HepG2 (cell line): ENCODE data around the gene FOSL2. TPM values are rescaled to one million over a fixed set of nuclear protein-coding genes. Genes with fewer than 3 reads are reported as not detected.

Experiments
- ATAC-seq: fragments of 200-7000 bp; cut with Tn5 transposase; 3 replicates; pipeline ENCODE4 v1.9.1; 2020; ENCODE audit warnings: mild to moderate bottlenecking, moderate library complexity
- BruUV-seq: library from RNA; stranded (reverse); fragments of 400-500 nt; replicated peaks from 2 replicates; lab custom pipeline; 2021; lab: Mats Ljungman, UMichigan
- CTCF ChIA-PET: fragments of 300-600 bp; formaldehyde crosslinking; extraction: SDS; loops from one replicate; lab custom pipeline; 2021; ENCODE audit warnings: low total read pairs, inconsistent platforms, low intra/inter-chr PET ratio; lab: Yijun Ruan, JAX
- POLR2A ChIA-PET: fragments of 350-600 bp; sonication (Branson Sonifier 250); formaldehyde crosslinking; loops from one replicate; lab custom pipeline; 2020; ENCODE audit warnings: antibody characterized with exemption, inconsistent platforms; lab: Yijun Ruan, JAX
- DNase-seq: peaks from one replicate; pipeline ENCODE4 v3.0.0-alpha.2; 2015; ENCODE audit warnings: low spot score
- FAIRE-seq: peaks from 3 replicates; lab custom pipeline; 2011; peaks lifted over from hg19 to GRCh38; lab: Jason Lieb, UNC
- H2AFZ ChIP-seq: one replicate; pipeline ENCODE4 v1.6.1; 2011; ENCODE audit warnings: low read length, inconsistent platforms
- H3K27ac ChIP-seq: fragments of 300-600 bp; 3 replicates; pipeline ENCODE4 v1.8.0; 2011; ENCODE audit warnings: mixed run types, mild to moderate bottlenecking, mixed read lengths, low read length, inconsistent platforms; ENCODE audit not compliant: insufficient read depth; ENCODE audit errors: extremely low read length
- H3K27me3 ChIP-seq, 2 experiments: fragments of 200-600 bp in 1 of 2; 2 replicates in 1 of 2; 3 replicates in 1 of 2; pipeline versions ENCODE4 v1.6.0 to v1.8.0; 2011; ENCODE audit warnings: low read length in 2 of 2, mild to moderate bottlenecking in 2 of 2, moderate library complexity in 2 of 2, inconsistent platforms in 1 of 2; ENCODE audit not compliant: insufficient read depth in 2 of 2, control insufficient read depth in 1 of 2
- H3K36me3 ChIP-seq, 2 experiments: fragments of 200-600 bp in 1 of 2; replicated peaks in 1 of 2; 2 replicates in 1 of 2; 3 replicates in 1 of 2; pipeline versions ENCODE4 v1.5.1 to v1.8.0; 2011; ENCODE audit warnings: low read length in 2 of 2, inconsistent platforms in 1 of 2; ENCODE audit not compliant: insufficient read depth in 2 of 2, control insufficient read depth in 1 of 2
- H3K4me1 ChIP-seq: 2 replicates; pipeline ENCODE4 v1.5.1; 2012; ENCODE audit warnings: low read length, inconsistent platforms; ENCODE audit not compliant: insufficient read depth
- H3K4me2 ChIP-seq: 2 replicates; pipeline ENCODE4 v1.6.0; 2011; ENCODE audit warnings: low read depth, low read length, inconsistent platforms
- H3K4me3 ChIP-seq, 3 experiments: fragments of 200-600 bp in 1 of 3; sonication (generic), shearing (Covaris generic) in 1 of 3; replicated peaks in 1 of 3; 2 replicates each; pipeline ENCODE4 v1.5.1; 2011 to 2016; ENCODE audit warnings: low read length in 3 of 3, inconsistent platforms in 2 of 3, low read depth in 2 of 3, mild to moderate bottlenecking in 2 of 3, control low read depth in 1 of 3, mixed read lengths in 1 of 3; ENCODE audit not compliant: insufficient read depth in 1 of 3
- H3K79me2 ChIP-seq: one replicate; pipeline ENCODE4 v1.6.1; 2011; ENCODE audit warnings: low read length, inconsistent platforms; ENCODE audit not compliant: insufficient read depth
- H3K9ac ChIP-seq: 2 replicates; pipeline ENCODE4 v1.6.0; 2011; ENCODE audit warnings: mild to moderate bottlenecking, low read depth, low read length, inconsistent platforms; ENCODE audit not compliant: insufficient read depth
- H3K9me3 ChIP-seq: 2 replicates; pipeline ENCODE4 v1.5.1; 2012; ENCODE audit warnings: mild to moderate bottlenecking, low read length
- H4K20me1 ChIP-seq: 2 replicates; pipeline ENCODE4 v1.6.0; 2011; ENCODE audit warnings: inconsistent platforms, mild to moderate bottlenecking, low read length, moderate library complexity; ENCODE audit not compliant: insufficient read depth
- IKZF4 ChIP-seq: sonication (generic); formaldehyde crosslinking; IDR thresholded peaks from 2 replicates; pipeline ENCODE4 v1.5.1; 2020; ENCODE audit warnings: borderline replicate concordance, mild to moderate bottlenecking, low read depth, missing genetic modification reagents; ENCODE audit errors: not compliant biosample characterization
- SOX6 ChIP-seq, 2 experiments: fragments of 450-650 bp in 1 of 2; sonication (generic) in 1 of 2; formaldehyde crosslinking in 1 of 2; IDR thresholded peaks; 2 replicates each; pipeline versions ENCODE4 v1.4.0 to v1.6.1; 2017 to 2020; ENCODE audit warnings: antibody characterized with exemption in 1 of 2, mild to moderate bottlenecking in 1 of 2, missing genetic modification reagents in 1 of 2
- THAP11 ChIP-seq: IDR thresholded peaks from 2 replicates; pipeline ENCODE4 v1.6.1; 2016; ENCODE audit warnings: missing biosample characterization, missing genetic modification reagents
- ZFP90 ChIP-seq: sonication (generic); formaldehyde crosslinking; IDR thresholded peaks from 2 replicates; pipeline ENCODE4 v1.8.0; 2022; ENCODE audit warnings: missing genetic modification reagents, mild to moderate bottlenecking, inconsistent platforms, borderline replicate concordance
- ZNF232 ChIP-seq: sonication (generic); formaldehyde crosslinking; IDR thresholded peaks from 2 replicates; pipeline ENCODE4 v1.4.0; 2020; ENCODE audit warnings: missing genetic modification reagents, borderline replicate concordance
- WGBS: methylation state at CpG from one replicate; pipeline ENCODE4 v1.1.6; 2017; ENCODE audit warnings: low lambda C conversion rate; 5-methylcytosine and 5-hydroxymethylcytosine counted together
- in situ Hi-C: cut with HindIII; loops from 2 replicates; pipeline ENCODE4 v1.10.0; 2017; ENCODE audit warnings: low pct_unique_long_range_greater_than_20kb; ENCODE audit not compliant: extremely low pct_ligation_motif_present
- intact Hi-C: fragments of 100-400 bp; cut with micrococcal nuclease; formaldehyde crosslinking; loops from one replicate; pipeline ENCODE4 v1.10.0; 2022; ENCODE audit not compliant: unreplicated experiment
- polyA plus RNA-seq, 8 experiments: library from polyadenylated mRNA; depleted of rRNA in 3 of 8; stranded (reverse) in 7 of 8; unstranded in 1 of 8; fragments of >200 nt; fragmentation: Illumina TruSeq in 4 of 8; extraction: Trizol in 4 of 8; gene quantifications; 2 replicates each; pipeline versions ENCODE4 v1.2.1 to v1.2.3, GENCODE V29; 2011 to 2016; ENCODE audit warnings: low read depth in 4 of 8, missing spikeins in 1 of 8, mixed read lengths in 1 of 8; ENCODE audit not compliant: insufficient read depth in 1 of 8
- total RNA-seq, 5 experiments: library from RNA; depleted of rRNA; stranded (reverse); fragments of >200 nt; fragmentation: Illumina TruSeq; extraction: Trizol; gene quantifications; 2 replicates each; pipeline ENCODE4 v1.2.3, GENCODE V29; 2016; ENCODE audit warnings: low read depth in 1 of 5
- TF ChIP-seq, protein P1 (sequence below): sonication (generic); formaldehyde crosslinking; IDR thresholded peaks from 2 replicates; pipeline ENCODE4 v1.4.0; 2020; ENCODE audit warnings: missing genetic modification reagents
- TF ChIP-seq, protein P2 (sequence below): sonication (generic); formaldehyde crosslinking; IDR thresholded peaks from 2 replicates; pipeline ENCODE4 v1.4.0; 2020; ENCODE audit warnings: mild to moderate bottlenecking, missing genetic modification reagents
- TF ChIP-seq, protein P3 (sequence below): sonication (generic); formaldehyde crosslinking; IDR thresholded peaks from 2 replicates; pipeline ENCODE4 v1.8.0; 2022; ENCODE audit warnings: mild to moderate bottlenecking, missing genetic modification reagents, moderate library complexity
- TF ChIP-seq, protein P4 (sequence below), 2 experiments: sonication (generic) in 1 of 2; formaldehyde crosslinking in 1 of 2; IDR thresholded peaks; 2 replicates each; pipeline versions ENCODE4 v1.4.0 to v1.6.1; 2018 to 2020; ENCODE audit warnings: missing genetic modification reagents in 2 of 2, borderline replicate concordance in 1 of 2, low read depth in 1 of 2, mild to moderate bottlenecking in 1 of 2, missing biosample characterization in 1 of 2

Gene FOSL2
- total and polyA plus RNA-seq, 2 of the 13 experiments (the other 11 are each of a cell fraction or from before 2014, with no cell fraction given) = 3.4 to 18.1 TPM

DNA sequence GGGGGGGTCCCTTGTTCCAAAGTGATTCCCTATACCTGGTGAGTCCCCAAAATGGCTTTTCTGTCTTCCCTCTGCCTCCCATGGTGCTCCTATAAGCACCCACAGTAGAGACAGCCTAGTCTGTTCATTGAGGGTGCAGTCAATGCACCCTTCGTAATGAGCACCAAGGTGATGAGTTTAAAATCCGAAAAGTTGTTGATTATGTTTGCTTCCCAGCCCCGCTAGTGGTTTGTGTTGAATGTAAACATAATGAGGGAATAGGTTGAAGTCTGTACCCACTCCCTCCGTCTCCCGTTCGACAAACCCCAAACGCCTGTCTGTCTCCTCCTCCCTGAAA, 2.3 kb downstream of the FOSL2 start:
- intact Hi-C loops = loop anchor here (2.0 to 10.0 kb wide), 3 partner anchors 38 to 642 kb away; no protein-coding TSS in a partner anchor
- peaks cover 57% of the 10 kb centered on the region for H3K79me2 ChIP-seq
- H4K20me1 ChIP-seq = peaks cover 47% of the 10 kb centered on the region; the same call in 1 of the 2 replicates
- H3K4me1 ChIP-seq = peaks cover 49% of the 10 kb centered on the region
- H3K36me3 ChIP-seq = peaks cover 0 to 7% of the 10 kb centered on the region in 2 experiments; a peak in 2 of 5 replicates
- DNase-seq (no peak), FAIRE-seq (no peak), ATAC-seq (no peak)
- peak overlapping the region; percentile 64 for H3K27ac ChIP-seq
- 4% methylated on average over 7 of the region's 7 CpGs for WGBS
- peak overlapping the region; percentile 91 to 95 (median 93) for H3K4me3 ChIP-seq
- H3K27me3 ChIP-seq = peaks cover 0 to 2% of the 10 kb centered on the region in 2 experiments; a peak in 3 of 5 replicates
- H2AFZ ChIP-seq = no peak overlapping the region
- H3K9ac ChIP-seq = peak overlapping the region; percentile 94
- TF ChIP-seq, protein P1, sequence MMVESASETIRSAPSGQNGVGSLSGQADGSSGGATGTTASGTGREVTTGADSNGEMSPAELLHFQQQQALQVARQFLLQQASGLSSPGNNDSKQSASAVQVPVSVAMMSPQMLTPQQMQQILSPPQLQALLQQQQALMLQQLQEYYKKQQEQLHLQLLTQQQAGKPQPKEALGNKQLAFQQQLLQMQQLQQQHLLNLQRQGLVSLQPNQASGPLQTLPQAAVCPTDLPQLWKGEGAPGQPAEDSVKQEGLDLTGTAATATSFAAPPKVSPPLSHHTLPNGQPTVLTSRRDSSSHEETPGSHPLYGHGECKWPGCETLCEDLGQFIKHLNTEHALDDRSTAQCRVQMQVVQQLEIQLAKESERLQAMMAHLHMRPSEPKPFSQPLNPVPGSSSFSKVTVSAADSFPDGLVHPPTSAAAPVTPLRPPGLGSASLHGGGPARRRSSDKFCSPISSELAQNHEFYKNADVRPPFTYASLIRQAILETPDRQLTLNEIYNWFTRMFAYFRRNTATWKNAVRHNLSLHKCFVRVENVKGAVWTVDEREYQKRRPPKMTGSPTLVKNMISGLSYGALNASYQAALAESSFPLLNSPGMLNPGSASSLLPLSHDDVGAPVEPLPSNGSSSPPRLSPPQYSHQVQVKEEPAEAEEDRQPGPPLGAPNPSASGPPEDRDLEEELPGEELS (CRISPR knock-in tag) = peak; percentile 1; the same call in 1 of the 2 replicates
- peak; percentile 13; the same call in 1 of the 2 replicates for TF ChIP-seq ZNF232 (CRISPR knock-in tag)
- TF ChIP-seq, protein P2, sequence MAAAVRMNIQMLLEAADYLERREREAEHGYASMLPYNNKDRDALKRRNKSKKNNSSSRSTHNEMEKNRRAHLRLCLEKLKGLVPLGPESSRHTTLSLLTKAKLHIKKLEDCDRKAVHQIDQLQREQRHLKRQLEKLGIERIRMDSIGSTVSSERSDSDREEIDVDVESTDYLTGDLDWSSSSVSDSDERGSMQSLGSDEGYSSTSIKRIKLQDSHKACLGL (CRISPR knock-in tag) = 0 out of 2 replicates have a peak, but pooled peaks have one; percentile 9
- TF ChIP-seq, protein P3, sequence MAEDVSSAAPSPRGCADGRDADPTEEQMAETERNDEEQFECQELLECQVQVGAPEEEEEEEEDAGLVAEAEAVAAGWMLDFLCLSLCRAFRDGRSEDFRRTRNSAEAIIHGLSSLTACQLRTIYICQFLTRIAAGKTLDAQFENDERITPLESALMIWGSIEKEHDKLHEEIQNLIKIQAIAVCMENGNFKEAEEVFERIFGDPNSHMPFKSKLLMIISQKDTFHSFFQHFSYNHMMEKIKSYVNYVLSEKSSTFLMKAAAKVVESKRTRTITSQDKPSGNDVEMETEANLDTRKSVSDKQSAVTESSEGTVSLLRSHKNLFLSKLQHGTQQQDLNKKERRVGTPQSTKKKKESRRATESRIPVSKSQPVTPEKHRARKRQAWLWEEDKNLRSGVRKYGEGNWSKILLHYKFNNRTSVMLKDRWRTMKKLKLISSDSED (CRISPR knock-in tag) = 0 out of 2 replicates have a peak, but pooled peaks have one; percentile 54
- TF ChIP-seq SOX6 (IDR thresholded peaks at IDR 0.05) = no peak
- TF ChIP-seq SOX6 (CRISPR knock-in tag; IDR thresholded peaks at IDR 0.05) = peak; percentile 18; the same call in 1 of the 2 replicates
- TF ChIP-seq ZFP90 (CRISPR knock-in tag) = no peak
- no peak for TF ChIP-seq IKZF4
- TF ChIP-seq, protein P4, sequence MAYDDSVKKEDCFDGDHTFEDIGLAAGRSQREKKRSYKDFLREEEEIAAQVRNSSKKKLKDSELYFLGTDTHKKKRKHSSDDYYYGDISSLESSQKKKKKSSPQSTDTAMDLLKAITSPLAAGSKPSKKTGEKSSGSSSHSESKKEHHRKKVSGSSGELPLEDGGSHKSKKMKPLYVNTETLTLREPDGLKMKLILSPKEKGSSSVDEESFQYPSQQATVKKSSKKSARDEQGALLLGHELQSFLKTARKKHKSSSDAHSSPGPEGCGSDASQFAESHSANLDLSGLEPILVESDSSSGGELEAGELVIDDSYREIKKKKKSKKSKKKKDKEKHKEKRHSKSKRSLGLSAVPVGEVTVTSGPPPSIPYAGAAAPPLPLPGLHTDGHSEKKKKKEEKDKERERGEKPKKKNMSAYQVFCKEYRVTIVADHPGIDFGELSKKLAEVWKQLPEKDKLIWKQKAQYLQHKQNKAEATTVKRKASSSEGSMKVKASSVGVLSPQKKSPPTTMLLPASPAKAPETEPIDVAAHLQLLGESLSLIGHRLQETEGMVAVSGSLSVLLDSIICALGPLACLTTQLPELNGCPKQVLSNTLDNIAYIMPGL (CRISPR knock-in tag; IDR thresholded peaks at IDR 0.05; ENCODE audit: borderline replicate concordance in 1 of 2, low read depth in 1 of 2) = peak in 1 of 2 experiments; percentile 16; a peak in 1 of 4 replicates
- 0 out of 2 replicates have a peak, but pooled peaks have one; percentile 3 for TF ChIP-seq THAP11 (CRISPR knock-in tag)
- in situ Hi-C loops = loop anchor here (10.0 kb wide), 2 partner anchors 640 to 690 kb away; no protein-coding TSS in a partner anchor
- H3K9me3 ChIP-seq = no peaks in the 10 kb centered on the region
- POLR2A ChIA-PET = interaction anchor here (1.0 to 2.7 kb wide), 3 partner anchors 18 to 670 kb away, joined by 3 to 38 read pairs (median 4); no protein-coding TSS in a partner anchor
- BruUV-seq = no TSS peak
- H3K4me2 ChIP-seq = peak overlapping the region; percentile 84
- CTCF ChIA-PET = no interaction called here
